Parathyroid adenoma (tissue), 2 donors: ENCODE data around the gene BTRC.

Experiments
- H2AFZ ChIP-seq: fragments of 300-600 bp; sonication (generic); one replicate; pipeline ENCODE4 v1.7.0; 2017; ENCODE audit warnings: antibody characterized with exemption, mild to moderate bottlenecking
- H3K27ac ChIP-seq: fragments of 300-600 bp; sonication (generic); one replicate; pipeline ENCODE4 v1.7.0; 2017
- H3K27me3 ChIP-seq: fragments of 300-600 bp; sonication (generic); one replicate; pipeline ENCODE4 v1.7.0; 2017; ENCODE audit warnings: low read length; ENCODE audit not compliant: control insufficient read depth, insufficient read depth
- H3K36me3 ChIP-seq: fragments of 300-600 bp; sonication (generic); one replicate; pipeline ENCODE4 v1.7.0; 2017; ENCODE audit warnings: low read length; ENCODE audit not compliant: control insufficient read depth, insufficient read depth
- H3K4me1 ChIP-seq: fragments of 300-600 bp; sonication (generic); one replicate; pipeline ENCODE4 v1.7.0; 2017; ENCODE audit warnings: control low read depth
- H3K4me2 ChIP-seq: fragments of 300-600 bp; sonication (generic); one replicate; pipeline ENCODE4 v1.7.0; 2017; ENCODE audit warnings: low read length
- H3K4me3 ChIP-seq: fragments of 300-600 bp; sonication (generic); one replicate; pipeline ENCODE4 v1.7.0; 2017; ENCODE audit warnings: low read depth, low read length
- H3K79me2 ChIP-seq: fragments of 300-600 bp; sonication (generic); one replicate; pipeline ENCODE4 v1.7.0; 2017; ENCODE audit warnings: control low read depth
- H3K9ac ChIP-seq: fragments of 300-600 bp; sonication (generic); one replicate; pipeline ENCODE4 v1.7.0; 2017; ENCODE audit warnings: mild to moderate bottlenecking
- H3K9me3 ChIP-seq: fragments of 300-600 bp; sonication (generic); one replicate; pipeline ENCODE4 v1.7.0; 2017; ENCODE audit warnings: low read length; ENCODE audit not compliant: control insufficient read depth
- CTCF ChIP-seq: fragments of 300-600 bp; sonication (generic); IDR thresholded peaks from one replicate; pipeline ENCODE4 v1.7.0; 2017; ENCODE audit warnings: antibody characterized with exemption, mild to moderate bottlenecking
- donor health status: primary hyperparathyroidism.

Gene BTRC

GRCh38 chr10:101563497-101564040 is 209.6 kb downstream of the BTRC start:
- Histone ChIP-seq H3K9ac (no peak overlapping the region), H3K79me2 (no peaks in the 10 kb centered on the region), H3K4me2 (no peak overlapping the region), H3K27me3 (peaks cover 7% of the 10 kb centered on the region), H3K4me1 (no peaks in the 10 kb centered on the region), H3K27ac (no peak overlapping the region), H3K4me3 (no peak overlapping the region), H3K9me3 (no peaks in the 10 kb centered on the region), H2AFZ (no peak overlapping the region), H3K36me3 (no peaks in the 10 kb centered on the region)
- no peak for TF ChIP-seq CTCF

- no peaks in the 10 kb centered on the region for H3K4me1 ChIP-seq
- H3K4me3 ChIP-seq, result no peak overlapping the region
- no peak overlapping the region for H2AFZ ChIP-seq
- H3K27me3 ChIP-seq, result peaks cover 10% of the 10 kb centered on the region
- H3K36me3 ChIP-seq, result no peaks in the 10 kb centered on the region
- H3K79me2 ChIP-seq, result no peaks in the 10 kb centered on the region
- no peak overlapping the region for H3K27ac ChIP-seq
- H3K4me2 ChIP-seq, result no peak overlapping the region
- no peaks in the 10 kb centered on the region for H3K9me3 ChIP-seq
- H3K9ac ChIP-seq, result no peak overlapping the region
- no peak for TF ChIP-seq CTCF
These were observed 210.6 kb downstream of the BTRC start for GRCh38 chr10:101564490-101564991.

GRCh38 chr10:101565370-101565900 is 211.5 kb downstream of the BTRC start:
- Histone ChIP-seq H3K4me3 (no peak overlapping the region), H3K36me3 (no peaks in the 10 kb centered on the region), H3K9ac (no peak overlapping the region), H3K9me3 (no peaks in the 10 kb centered on the region), H2AFZ (no peak overlapping the region), H3K4me1 (peaks cover 6% of the 10 kb centered on the region), H3K79me2 (no peaks in the 10 kb centered on the region), H3K27me3 (peaks cover 15% of the 10 kb centered on the region), H3K4me2 (no peak overlapping the region), H3K27ac (no peak overlapping the region)
- TF ChIP-seq CTCF, result no peak

GRCh38 chr10:101565936-101566332 is 212.0 kb downstream of the BTRC start:
- Histone ChIP-seq H3K79me2 (no peaks in the 10 kb centered on the region), H3K4me1 (peaks cover 11% of the 10 kb centered on the region), H3K9me3 (no peaks in the 10 kb centered on the region), H3K9ac (no peak overlapping the region), H3K27me3 (peaks cover 15% of the 10 kb centered on the region), H3K27ac (no peak overlapping the region), H3K36me3 (no peaks in the 10 kb centered on the region), H2AFZ (no peak overlapping the region), H3K4me2 (no peak overlapping the region), H3K4me3 (no peak overlapping the region)
- TF ChIP-seq CTCF, result no peak
